Femur (tissue), 1 donor: ENCODE data around the gene CYTH1.
"Not testable (repeated sequence)": the region's sequence is repeated elsewhere in the genome, so short reads cannot be mapped to it uniquely, and the experiment has no call there.

Experiments used
- DNase-seq: peaks from one replicate; pipeline ENCODE4 v3.0.0-alpha.2; 2017

CYTH1 gene

GRCh38 chr17:78680436-78680835 is 101.6 kb downstream of the CYTH1 start:
- DNase-seq: no peak

- DNase-seq: no peak
Measured at GRCh38 chr17:78679495-78680395, 102.3 kb downstream of the CYTH1 start.

GRCh38 chr17:78678711-78679110 is 103.4 kb downstream of the CYTH1 start:
- no peak for DNase-seq

GRCh38 chr17:78678222-78678557 is 103.9 kb downstream of the CYTH1 start:
- DNase-seq: peak; percentile 62

- DNase-seq: no peak
Measured at GRCh38 chr17:78677303-78678221, 104.5 kb downstream of the CYTH1 start.

GRCh38 chr17:78676412-78677302 is 105.4 kb downstream of the CYTH1 start:
- peak; percentile 49 for DNase-seq

GRCh38 chr17:78675836-78676235 is 106.2 kb downstream of the CYTH1 start:
- no peak for DNase-seq

- no peak for DNase-seq
Measured at GRCh38 chr17:78675316-78675616, 106.8 kb downstream of the CYTH1 start.

- no peak for DNase-seq
Measured at GRCh38 chr17:78674595-78675315, 107.3 kb downstream of the CYTH1 start.

- no peak for DNase-seq
Measured at GRCh38 chr17:78674156-78674555, 107.9 kb downstream of the CYTH1 start.

GRCh38 chr17:78673395-78673794 is 108.7 kb downstream of the CYTH1 start:
- DNase-seq: no peak

GRCh38 chr17:78672871-78673371 is 109.2 kb downstream of the CYTH1 start:
- peak; percentile 39 for DNase-seq

- DNase-seq: no peak
Measured at GRCh38 chr17:78672005-78672404, 110.1 kb downstream of the CYTH1 start.

- DNase-seq: not testable (repeated sequence)
Measured at GRCh38 chr17:78671726-78672001, 110.4 kb downstream of the CYTH1 start.

GRCh38 chr17:78670850-78671725 is 111.0 kb downstream of the CYTH1 start:
- no peak for DNase-seq

- DNase-seq: no peak
Measured at GRCh38 chr17:78669975-78670518, 112.0 kb downstream of the CYTH1 start.

GRCh38 chr17:78669256-78669974 is 112.7 kb downstream of the CYTH1 start:
- no peak for DNase-seq

- DNase-seq: no peak
Measured at GRCh38 chr17:78668847-78669246, 113.2 kb downstream of the CYTH1 start.

GRCh38 chr17:78667741-78668640 is 114.1 kb downstream of the CYTH1 start:
- DNase-seq: no peak
